A172 (cell line): ENCODE data around the gene SHFL. TPM values are rescaled to one million over a fixed set of nuclear protein-coding genes. Genes with fewer than 3 reads are reported as not detected.

Experiments
- DNase-seq: peaks from one replicate; pipeline ENCODE4 v3.0.0-alpha.2; 2015; ENCODE audit warnings: low spot score
- total RNA-seq: library from RNA; depleted of rRNA; stranded (reverse); fragments of >200 nt; shearing (Covaris generic); gene quantifications from 2 replicates; pipeline ENCODE4 v1.2.3, GENCODE V29; 2014; rRNA removed

The SHFL gene
- total RNA-seq: 16.5 and 20.4 TPM in 2 replicates

- peak; percentile 59 for DNase-seq
These were observed at the start of gene SHFL for GRCh38 chr19:10085641-10086590. Gene SHFL, plus strand, starts transcription at chr19:10086317. Its CDS starts 111 bp downstream, at chr19:10086428.

- no peak for DNase-seq
These were observed 49.5 kb upstream of the SHFL start for GRCh38 chr19:10036601-10037071.

DNA sequence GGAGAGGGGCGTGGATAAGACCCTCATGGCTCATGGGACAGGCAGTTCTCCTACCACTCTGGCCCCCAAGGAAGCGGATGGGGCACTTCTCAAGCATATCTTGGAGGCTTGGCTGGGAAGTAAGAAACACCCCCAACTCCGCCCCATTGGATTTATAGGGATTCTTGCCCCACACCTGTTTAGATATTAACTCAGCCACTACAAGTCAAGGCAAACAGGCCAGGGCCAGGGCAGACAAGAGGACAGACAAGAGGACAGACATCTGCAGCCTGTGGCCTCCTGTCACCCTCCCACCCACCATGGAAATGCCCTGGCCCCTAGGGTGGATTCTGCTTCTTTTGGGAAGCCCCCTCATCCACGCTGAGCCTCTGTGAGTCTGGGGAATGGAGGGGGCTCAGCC lies 48.8 kb upstream of the SHFL start:
- no peak for DNase-seq

DNA sequence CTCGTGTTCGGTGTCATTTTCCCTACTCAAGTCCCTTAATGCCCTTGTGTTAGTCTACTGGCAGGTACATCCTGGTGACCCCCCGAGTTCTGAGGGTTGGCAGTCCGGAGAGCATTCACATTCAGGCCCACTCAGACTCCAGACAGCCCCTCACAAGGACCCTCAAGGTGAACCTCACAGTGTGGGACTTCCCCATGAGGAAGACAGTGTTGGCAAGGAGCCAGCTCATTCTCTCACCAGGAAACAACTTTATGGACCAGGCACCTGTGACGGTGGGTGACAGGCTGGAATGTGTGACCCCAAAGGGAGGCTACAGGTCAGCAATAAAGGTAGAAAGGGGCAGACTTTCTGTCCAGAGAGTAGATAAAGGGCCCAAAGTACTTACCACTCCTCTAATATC lies 48.3 kb upstream of the SHFL start:
- DNase-seq: no peak

DNA sequence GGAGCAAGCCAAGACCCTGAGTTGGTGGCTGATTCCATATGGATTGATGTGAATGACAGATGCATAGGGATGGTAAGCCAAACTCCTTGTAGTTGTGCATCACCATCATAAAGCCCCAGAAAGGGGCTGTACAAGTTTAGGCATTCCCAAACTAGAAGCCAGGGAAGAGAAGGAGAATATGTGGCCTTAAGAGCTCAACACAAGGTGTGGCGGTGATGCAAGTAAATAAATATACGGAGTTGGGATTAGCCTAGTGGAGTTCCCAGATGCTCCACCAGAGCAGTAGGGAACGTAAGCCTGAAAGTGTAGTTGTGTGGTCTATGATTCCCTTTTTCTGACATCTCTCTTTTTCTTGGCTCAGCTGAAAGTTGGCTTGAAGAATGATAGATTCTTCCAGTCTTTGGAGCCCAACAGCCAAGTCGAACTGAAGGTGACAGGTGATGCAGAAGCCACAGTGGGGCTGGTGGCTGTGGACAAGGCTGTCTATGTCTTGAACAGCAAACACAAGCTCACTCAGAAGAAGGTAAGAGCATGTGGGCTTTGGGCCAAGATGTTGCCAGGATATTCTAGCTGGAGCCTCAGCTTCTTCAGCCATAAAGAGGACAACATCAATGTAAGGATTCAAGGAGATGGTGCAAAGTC lies 42.7 kb upstream of the SHFL start:
- DNase-seq: peak; percentile 35

DNA sequence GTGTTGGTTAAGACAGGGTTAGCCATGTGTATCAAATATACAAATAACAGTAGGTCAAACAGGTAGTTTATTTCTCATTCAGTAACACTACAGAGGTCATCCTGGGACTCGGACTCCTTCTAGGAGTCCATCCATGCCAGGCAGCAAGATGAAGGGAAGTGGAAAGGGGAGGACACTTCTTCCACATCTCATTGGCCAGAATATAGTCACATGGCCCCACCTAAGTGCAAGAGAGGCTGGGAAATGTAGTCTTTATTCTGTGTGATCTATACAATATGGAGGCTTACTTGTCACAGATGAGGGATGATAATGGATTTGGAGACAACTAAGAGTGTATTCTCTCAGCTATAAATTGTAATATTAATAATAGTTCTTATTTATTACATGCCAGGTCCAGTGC lies 41.7 kb upstream of the SHFL start:
- no peak for DNase-seq

DNA sequence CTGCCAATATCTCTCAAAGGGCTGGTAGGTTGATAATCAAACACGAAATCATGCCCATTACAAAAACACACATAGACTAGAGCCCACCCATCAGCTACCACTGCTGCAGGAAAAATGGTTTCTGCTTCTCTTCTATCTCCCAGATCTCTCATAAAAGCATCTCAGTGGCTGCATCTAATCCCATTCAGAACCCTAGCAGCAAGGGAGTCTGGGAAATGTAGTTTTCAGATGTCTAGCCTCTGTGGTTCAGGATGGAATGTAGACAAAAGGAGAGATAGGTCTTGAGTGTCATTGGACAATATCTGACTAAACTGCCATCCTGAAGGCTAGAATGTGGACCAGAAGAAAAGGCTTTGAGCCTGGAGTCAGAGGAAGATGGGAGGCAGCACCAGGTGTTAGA lies 40.7 kb upstream of the SHFL start:
- no peak for DNase-seq

DNA sequence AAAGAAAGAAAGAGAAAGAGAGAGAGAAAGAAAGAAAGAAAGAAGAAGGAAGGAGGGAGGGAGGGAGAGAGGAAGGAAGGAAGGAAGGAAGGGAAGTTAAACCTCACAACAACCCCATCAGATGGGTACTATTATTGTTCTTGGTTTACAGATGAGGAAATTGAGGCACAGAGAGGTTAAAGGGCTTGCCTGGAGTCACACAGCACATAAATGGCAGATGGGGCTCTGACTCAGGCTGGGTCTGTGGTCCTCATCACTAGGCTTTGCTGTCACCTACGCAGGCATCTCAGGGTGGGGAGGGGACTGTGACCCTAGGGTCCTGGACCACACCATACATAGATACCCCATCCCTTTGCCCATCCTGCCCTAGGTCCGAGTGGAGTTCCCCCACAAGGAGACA lies 36.5 kb upstream of the SHFL start:
- no peak for DNase-seq

DNA sequence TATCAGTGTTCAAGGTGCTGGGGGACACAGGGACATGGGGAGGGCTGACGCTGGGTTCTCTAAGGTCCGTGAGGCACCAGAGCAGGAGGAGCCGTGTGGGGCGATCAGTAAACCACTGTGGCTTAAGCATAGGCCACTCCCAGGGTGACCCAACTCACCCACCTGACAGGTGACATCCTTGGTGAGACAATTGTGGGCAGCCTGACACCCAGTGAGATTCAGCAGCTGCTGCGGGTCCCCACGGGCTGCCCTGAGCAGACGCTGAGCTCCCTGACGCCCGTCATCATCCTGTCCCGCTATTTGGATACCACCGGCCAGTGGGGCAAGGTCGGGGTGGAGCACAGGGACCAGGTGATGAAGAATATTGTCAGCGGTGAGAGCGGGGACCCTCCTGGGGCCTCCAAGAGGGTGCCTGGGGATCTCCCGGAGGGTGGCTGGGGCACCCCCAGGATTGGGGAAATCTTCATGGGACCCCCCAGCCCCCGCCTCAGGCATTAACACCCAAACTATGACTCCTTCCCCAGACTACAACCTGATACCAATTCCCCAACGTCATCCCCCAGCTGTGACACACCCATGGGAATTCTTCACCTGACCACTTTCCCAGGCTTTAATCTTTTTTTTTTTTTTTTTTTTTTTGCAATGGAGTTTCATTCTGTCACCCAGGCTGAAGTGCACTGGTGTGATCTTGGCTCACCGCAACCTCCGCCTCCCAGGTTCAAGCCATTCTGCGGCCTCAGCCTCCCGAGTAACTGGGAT lies 33.3 kb upstream of the SHFL start:
- DNase-seq: no peak

DNA sequence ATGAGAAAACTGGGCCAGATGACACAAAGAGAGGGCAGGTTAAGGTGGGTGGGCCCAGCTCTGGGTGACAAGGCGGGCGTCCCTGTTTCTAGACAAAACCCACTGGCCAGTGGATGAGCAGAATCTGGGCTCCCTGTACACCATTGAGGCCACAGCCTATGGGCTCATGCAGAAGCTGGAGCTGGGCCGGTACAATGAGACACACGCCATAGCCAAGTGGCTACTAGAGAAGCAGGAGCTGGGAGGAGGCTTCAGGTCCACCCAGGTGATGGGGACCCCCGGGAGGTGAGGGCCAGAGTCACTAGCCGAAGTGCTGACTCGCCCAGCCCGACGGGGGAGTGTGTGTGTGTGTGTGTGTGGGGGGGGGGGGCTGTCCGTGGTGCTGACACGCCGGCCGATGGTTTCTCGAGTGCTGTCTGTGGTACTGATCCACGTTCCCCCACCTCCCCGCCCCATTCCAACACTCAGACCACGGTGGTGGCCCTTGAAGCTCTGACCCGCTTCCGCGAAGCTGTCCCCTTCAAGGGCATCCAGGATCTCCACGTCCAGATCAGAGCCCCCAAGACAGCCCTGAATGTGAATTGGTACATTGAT lies 24.3 kb upstream of the SHFL start:
- no peak for DNase-seq

DNA sequence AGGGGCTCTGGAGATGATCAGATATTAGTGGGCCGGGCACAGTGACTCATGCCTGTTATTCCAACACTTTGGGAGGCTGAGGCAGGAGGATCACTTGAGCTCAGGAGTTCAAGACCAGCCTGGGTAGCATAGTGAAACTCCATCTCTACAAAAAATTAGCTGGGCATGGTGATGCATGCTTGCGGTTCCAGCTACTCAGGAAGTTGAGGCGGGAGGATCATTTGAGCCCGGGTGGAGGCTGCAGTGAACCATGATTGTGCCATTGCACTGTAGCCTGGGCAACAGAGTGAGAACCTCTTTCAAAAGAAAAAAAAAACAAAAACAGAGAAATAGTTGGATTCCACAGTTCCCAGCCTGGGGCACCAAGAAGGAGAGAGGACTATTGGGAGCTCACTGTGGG lies 17.9 kb upstream of the SHFL start:
- DNase-seq: no peak

DNA sequence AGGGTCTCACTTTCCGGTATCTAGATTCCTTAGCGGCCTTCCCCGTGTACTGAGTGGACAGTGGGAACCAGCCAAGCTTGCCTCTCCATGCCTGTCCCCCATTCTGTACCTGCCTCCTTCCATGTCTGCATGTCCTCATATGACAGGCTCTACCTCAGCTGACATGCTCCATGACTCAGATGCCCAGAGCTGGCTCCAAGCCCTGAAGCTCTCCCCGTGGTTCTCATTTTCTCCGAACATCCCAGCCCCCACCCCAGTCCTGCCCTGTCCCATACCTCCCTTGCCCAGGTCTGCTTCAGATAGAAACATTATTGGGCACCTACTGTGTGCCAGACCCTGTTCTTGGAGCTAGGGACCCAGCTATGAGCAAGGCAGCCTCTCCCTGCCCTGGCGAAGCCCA lies 17.1 kb upstream of the SHFL start:
- DNase-seq: peak; percentile 38

GRCh38 chr19:10070730-10071446 lies 15.2 kb upstream of the SHFL start:
- no peak for DNase-seq

DNA sequence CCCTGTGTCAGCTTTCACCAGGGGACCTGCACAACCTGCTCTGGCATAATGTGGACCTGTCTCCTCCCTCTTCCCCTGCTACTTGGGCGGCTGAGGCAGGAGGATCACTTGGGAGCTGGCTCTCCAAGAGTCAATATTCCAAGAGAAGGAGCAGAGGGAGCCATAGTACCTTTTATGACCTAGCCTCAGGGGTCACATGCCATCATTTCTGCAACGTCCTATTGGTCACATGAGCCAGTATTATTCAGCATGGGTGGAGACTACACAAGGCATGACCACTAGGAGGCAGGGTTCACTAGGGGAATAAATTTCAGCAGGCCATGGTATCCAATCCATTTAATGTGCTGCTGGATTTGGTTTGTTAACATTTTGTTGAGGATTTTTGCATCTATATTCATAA lies 12.0 kb upstream of the SHFL start:
- peak; percentile 33 for DNase-seq

GRCh38 chr19:10076535-10076934 lies 9.6 kb upstream of the SHFL start:
- no peak for DNase-seq

- DNase-seq: no peak
These were observed 7.8 kb upstream of the SHFL start for GRCh38 chr19:10078329-10078728.

DNA sequence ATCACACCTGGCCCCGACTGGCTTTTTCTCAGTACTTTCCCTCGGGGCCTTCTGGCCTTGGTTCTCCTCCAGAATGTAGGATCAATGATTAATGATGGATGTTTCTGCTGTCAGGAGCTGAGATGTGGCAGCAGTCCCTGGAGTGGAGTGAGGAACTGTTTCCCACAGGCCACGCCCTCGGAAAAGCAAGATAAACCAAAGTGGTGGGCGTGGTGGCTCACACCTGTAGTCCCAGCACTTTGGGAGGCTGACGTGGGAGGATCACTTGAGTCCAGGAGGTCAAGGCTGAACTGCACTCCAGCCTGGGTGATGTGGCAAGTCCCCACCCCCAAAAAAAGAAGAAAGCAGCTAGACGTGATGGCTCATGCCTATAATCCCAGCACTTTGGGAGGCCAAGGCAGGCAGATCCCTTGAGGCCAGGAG lies 7.1 kb upstream of the SHFL start:
- no peak for DNase-seq

DNA sequence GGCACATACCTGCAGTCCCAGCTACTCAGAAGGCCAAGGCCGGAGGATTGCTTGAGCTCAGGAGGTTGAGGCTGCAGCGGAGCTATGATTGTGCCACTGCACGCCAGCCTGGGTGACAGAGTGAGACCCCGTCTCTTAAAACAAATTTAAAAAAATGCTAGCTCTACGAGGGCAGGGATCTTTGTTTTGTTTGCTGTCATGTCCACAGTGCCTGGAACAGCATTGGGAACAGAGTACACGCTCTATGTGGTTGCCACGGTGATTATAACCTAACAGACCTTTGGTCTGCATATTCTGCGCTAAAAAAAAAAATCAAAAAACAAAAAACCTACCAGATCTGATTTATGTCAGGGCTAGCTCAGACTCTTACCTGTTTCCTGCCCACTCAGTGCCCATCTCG lies 2.2 kb upstream of the SHFL start:
- DNase-seq: no peak

DNA sequence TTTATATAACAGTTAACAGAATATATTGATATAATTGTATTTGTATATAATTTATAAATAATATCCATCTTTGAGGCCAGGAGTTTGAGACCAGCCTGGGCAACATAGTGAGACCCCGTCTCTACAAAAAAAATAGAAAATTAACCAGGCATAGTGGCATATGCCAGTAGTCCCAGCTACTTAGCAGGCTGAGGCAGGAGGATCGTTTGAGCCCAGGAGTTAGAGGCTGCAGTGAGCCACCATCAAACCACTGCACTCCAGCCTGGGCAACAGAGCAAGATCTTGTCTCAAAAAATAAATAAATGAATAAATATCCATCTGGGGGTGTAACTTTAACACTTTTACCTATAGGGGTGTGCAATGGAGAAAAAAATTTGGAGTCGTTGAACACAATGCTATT lies 1.3 kb upstream of the SHFL start:
- no peak for DNase-seq

DNA sequence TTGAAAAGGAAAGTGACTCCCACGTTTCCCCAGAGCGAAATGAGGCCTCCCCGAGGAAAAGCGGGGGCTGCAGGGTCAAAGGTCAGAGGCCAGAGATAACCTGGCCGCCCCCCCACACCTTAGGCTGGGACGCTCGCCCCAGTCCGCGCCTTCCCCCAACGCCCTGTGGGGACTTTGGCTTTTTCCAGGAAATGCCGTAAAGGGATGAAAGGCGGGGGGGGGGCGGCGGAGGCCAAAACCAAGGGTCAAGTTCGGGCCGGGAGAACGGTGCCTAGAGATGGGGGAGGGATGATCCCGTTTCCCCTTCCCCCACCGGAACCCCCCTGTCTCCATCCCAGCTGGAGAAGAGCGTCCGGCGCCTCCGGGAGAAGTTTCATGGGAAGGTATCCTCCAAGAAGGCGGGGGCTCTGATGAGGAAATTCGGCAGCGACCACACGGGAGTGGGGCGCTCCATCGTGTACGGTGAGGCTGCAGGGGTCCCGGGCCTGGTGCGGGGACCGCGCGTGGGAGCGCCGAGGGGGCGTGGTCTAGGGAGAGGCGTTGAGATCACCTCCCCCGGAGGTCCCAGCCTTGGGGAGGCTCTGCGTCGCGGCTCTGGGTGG lies 575 bp downstream of the SHFL start:
- no peak for DNase-seq
